ENCODE data around the gene FER.
"Not testable (repeated sequence)": the region's sequence is repeated elsewhere in the genome, so short reads cannot be mapped to it uniquely, and the experiment has no call there.

DNA sequence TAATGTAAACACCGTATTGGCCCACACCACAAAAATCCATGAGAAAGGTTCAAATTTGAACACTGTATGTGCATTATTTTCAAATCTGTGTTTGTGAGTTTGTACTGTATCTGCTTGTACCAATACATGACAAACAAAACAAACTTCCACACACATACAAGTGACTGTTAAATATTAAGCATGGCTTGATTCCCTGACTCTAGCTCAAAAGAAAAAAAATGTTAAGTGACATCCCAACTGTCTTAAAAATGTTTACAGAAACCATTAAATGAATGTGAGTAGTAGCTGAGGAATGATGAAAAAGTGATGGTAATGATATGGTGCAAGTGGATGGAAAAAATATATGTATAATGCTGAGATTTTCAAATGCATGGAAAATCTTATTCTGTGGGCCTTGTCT lies 302.6 kb downstream of the FER start:
- TF ChIP-seq CREM (IDR thresholded peaks at IDR 0.05; ENCODE audit: low read depth); CAMTA2 (CRISPR knock-in tag; conservative IDR thresholded peaks at IDR 0.05); ZKSCAN1 (IDR thresholded peaks at IDR 0.05; ENCODE audit: low read depth, low read length); TCF7L2 (IDR thresholded peaks at IDR 0.05; ENCODE audit: low read depth, low read length); ZNF41 (CRISPR knock-in tag; conservative IDR thresholded peaks at IDR 0.05); ZC3H4 (CRISPR knock-in tag; IDR thresholded peaks at IDR 0.05; ENCODE audit: borderline replicate concordance); ZNF124 (CRISPR knock-in tag; IDR thresholded peaks at IDR 0.05); ETV1 (tag; conservative IDR thresholded peaks at IDR 0.05; ENCODE audit: low read depth): not testable (repeated sequence)
- TF ChIP-seq, protein P1, sequence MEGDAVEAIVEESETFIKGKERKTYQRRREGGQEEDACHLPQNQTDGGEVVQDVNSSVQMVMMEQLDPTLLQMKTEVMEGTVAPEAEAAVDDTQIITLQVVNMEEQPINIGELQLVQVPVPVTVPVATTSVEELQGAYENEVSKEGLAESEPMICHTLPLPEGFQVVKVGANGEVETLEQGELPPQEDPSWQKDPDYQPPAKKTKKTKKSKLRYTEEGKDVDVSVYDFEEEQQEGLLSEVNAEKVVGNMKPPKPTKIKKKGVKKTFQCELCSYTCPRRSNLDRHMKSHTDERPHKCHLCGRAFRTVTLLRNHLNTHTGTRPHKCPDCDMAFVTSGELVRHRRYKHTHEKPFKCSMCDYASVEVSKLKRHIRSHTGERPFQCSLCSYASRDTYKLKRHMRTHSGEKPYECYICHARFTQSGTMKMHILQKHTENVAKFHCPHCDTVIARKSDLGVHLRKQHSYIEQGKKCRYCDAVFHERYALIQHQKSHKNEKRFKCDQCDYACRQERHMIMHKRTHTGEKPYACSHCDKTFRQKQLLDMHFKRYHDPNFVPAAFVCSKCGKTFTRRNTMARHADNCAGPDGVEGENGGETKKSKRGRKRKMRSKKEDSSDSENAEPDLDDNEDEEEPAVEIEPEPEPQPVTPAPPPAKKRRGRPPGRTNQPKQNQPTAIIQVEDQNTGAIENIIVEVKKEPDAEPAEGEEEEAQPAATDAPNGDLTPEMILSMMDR (IDR thresholded peaks at IDR 0.05 in 2 of 3, conservative IDR thresholded peaks at IDR 0.05 in 1 of 3; ENCODE audit: insufficient read depth in 2 of 3, low read depth in 1 of 3, low read length in 3 of 3), result not testable (repeated sequence)
- TF ChIP-seq, protein P2, sequence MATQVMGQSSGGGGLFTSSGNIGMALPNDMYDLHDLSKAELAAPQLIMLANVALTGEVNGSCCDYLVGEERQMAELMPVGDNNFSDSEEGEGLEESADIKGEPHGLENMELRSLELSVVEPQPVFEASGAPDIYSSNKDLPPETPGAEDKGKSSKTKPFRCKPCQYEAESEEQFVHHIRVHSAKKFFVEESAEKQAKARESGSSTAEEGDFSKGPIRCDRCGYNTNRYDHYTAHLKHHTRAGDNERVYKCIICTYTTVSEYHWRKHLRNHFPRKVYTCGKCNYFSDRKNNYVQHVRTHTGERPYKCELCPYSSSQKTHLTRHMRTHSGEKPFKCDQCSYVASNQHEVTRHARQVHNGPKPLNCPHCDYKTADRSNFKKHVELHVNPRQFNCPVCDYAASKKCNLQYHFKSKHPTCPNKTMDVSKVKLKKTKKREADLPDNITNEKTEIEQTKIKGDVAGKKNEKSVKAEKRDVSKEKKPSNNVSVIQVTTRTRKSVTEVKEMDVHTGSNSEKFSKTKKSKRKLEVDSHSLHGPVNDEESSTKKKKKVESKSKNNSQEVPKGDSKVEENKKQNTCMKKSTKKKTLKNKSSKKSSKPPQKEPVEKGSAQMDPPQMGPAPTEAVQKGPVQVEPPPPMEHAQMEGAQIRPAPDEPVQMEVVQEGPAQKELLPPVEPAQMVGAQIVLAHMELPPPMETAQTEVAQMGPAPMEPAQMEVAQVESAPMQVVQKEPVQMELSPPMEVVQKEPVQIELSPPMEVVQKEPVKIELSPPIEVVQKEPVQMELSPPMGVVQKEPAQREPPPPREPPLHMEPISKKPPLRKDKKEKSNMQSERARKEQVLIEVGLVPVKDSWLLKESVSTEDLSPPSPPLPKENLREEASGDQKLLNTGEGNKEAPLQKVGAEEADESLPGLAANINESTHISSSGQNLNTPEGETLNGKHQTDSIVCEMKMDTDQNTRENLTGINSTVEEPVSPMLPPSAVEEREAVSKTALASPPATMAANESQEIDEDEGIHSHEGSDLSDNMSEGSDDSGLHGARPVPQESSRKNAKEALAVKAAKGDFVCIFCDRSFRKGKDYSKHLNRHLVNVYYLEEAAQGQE (IDR thresholded peaks at IDR 0.05; ENCODE audit: borderline replicate concordance), result not testable (repeated sequence)
- TF ChIP-seq, protein P2 (CRISPR knock-in tag; IDR thresholded peaks at IDR 0.05; ENCODE audit: low read depth), result not testable (repeated sequence)
